Adrenal gland (tissue), 5 donors: ENCODE data around the gene KLKB1.

Source experiments
- POLR2A ChIP-seq, 2 donors: fragments of 450-650 bp; IDR thresholded peaks; one replicate each; pipeline ENCODE4 v1.6.1; 2017; ENCODE audit warnings: antibody characterized with exemption in 2 of 2, mild to moderate bottlenecking in 2 of 2, moderate library complexity in 1 of 2
- TF ChIP-seq, protein P1 (sequence below), 6 experiments: fragments of 450-650 bp in 4 of 6; fragments of 200-600 bp in 2 of 6; sonication (generic) in 1 of 6; IDR thresholded peaks; 1 replicate in 5 of 6; 2 replicates in 1 of 6; pipeline versions ENCODE4 v1.5.1 to v1.8.0; 2016 to 2021; ENCODE audit warnings: antibody characterized with exemption in 6 of 6, mild to moderate bottlenecking in 2 of 6, moderate library complexity in 1 of 6
- donor health status: DM: no; HTN: no; CAD: no.

DNA sequence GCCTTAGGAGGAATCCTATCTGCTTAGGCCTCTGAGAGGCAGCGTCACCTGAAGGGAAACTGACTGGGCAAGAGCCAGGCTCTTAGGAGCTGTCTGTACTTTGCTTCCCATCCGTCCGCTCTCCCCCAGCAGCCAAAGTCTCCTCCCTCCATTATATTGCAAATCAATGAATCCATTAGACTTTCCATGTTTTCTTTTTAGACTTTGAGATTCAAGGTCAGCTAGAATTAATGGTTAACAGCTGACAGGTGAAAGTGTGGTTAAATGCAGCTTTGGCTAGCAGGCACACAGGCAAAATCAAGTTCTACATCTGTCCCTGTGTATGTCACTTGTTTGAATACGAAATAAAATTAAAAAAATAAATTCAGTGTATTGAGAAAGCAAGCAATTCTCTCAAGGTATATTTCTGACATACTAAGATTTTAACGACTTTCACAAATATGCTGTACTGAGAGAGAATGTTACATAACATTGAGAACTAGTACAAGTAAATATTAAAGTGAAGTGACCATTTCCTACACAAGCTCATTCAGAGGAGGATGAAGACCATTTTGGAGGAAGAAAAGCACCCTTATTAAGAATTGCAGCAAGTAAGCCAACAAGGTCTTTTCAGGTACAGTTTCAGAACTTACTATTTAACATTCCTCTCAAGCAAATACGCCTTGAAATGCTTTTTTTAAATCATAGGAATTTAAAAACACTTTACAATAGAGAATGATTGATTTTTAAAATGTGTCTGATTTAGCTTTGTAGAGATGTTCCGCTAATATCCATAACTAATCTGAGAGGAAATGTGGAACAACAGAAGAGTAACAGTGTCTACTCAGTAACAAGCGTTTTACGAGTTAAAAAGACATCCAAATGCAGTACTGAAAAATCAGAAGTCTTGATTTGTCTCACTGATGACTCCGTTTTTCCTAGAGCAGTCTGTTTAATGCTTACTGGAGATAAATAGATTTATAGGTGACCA lies 38.7 kb downstream of the KLKB1 start, which contains the start of gene F11:
- TF ChIP-seq POLR2A (IDR thresholded peaks at IDR 0.05), result no peak
- TF ChIP-seq, protein P1, sequence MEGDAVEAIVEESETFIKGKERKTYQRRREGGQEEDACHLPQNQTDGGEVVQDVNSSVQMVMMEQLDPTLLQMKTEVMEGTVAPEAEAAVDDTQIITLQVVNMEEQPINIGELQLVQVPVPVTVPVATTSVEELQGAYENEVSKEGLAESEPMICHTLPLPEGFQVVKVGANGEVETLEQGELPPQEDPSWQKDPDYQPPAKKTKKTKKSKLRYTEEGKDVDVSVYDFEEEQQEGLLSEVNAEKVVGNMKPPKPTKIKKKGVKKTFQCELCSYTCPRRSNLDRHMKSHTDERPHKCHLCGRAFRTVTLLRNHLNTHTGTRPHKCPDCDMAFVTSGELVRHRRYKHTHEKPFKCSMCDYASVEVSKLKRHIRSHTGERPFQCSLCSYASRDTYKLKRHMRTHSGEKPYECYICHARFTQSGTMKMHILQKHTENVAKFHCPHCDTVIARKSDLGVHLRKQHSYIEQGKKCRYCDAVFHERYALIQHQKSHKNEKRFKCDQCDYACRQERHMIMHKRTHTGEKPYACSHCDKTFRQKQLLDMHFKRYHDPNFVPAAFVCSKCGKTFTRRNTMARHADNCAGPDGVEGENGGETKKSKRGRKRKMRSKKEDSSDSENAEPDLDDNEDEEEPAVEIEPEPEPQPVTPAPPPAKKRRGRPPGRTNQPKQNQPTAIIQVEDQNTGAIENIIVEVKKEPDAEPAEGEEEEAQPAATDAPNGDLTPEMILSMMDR (IDR thresholded peaks at IDR 0.05), result no peak
